Skeletal muscle tissue (tissue), 4 donors: ENCODE measurements around the gene NECTIN4. TPM values are rescaled to one million over a fixed set of nuclear protein-coding genes. Genes with fewer than 3 reads are reported as not detected.
"Not testable (repeated sequence)": the region's sequence is repeated elsewhere in the genome, so short reads cannot be mapped to it uniquely, and the experiment has no call there.

Experiments used
- H3K27ac ChIP-seq: one replicate; pipeline ENCODE4 v1.7.0; 2013; ENCODE audit warnings: mild to moderate bottlenecking, low read depth, low read length, inconsistent platforms
- H3K27me3 ChIP-seq, 3 donors: one replicate each; pipeline ENCODE4 v1.7.0; 2013; ENCODE audit warnings: low read length in 3 of 3; ENCODE audit not compliant: control insufficient read depth in 3 of 3, insufficient read depth in 3 of 3
- H3K36me3 ChIP-seq, 3 donors: one replicate each; pipeline ENCODE4 v1.7.0; 2013; ENCODE audit warnings: low read length in 3 of 3; ENCODE audit not compliant: control insufficient read depth in 3 of 3, insufficient read depth in 3 of 3
- H3K4me1 ChIP-seq, 3 donors: one replicate each; pipeline ENCODE4 v1.7.0; 2013; ENCODE audit warnings: low read length in 3 of 3, mild to moderate bottlenecking in 3 of 3; ENCODE audit not compliant: control insufficient read depth in 3 of 3, insufficient read depth in 3 of 3
- H3K4me3 ChIP-seq, 3 donors: one replicate each; pipeline ENCODE4 v1.7.0; 2013; ENCODE audit warnings: low read length in 3 of 3
- H3K9ac ChIP-seq, 3 donors: one replicate each; pipeline ENCODE4 v1.7.0; 2013; ENCODE audit warnings: low read length in 3 of 3, mild to moderate bottlenecking in 3 of 3, moderate library complexity in 2 of 3, low read depth in 1 of 3
- H3K9me3 ChIP-seq, 3 donors: one replicate each; pipeline ENCODE4 v1.7.0; 2013; ENCODE audit warnings: low read length in 3 of 3; ENCODE audit not compliant: control insufficient read depth in 3 of 3
- total RNA-seq: library from RNA; depleted of rRNA; stranded (reverse); fragments of >200 nt; gene quantifications from one replicate; pipeline ENCODE4 v1.2.3, GENCODE V29; 2014
- donor health status: Osteomylitis.

Gene NECTIN4
- total RNA-seq, 1 donor from 2014 or later: not detected

DNA sequence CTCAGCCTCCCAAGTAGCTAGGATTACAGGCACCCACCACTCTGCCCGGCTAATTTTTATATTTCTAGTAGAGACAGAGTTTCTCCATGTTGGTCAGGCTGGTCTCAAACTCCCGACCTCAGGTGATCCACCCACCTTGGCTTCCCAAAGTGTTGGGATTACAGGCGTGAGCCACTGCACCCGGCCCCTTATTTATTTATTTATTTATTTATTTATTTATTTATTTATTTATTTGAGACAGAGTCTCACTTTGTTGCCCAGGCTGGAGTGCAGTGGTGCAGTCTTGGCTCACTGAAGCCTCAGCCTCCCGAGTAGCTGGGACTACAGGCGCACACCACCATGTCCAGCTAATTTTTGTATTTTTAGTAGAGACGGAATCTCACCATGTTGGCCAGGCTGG, 23.7 kb downstream of the NECTIN4 start:
- H3K36me3 ChIP-seq, H3K27ac ChIP-seq, H3K4me3 ChIP-seq, H3K9me3 ChIP-seq, H3K4me1 ChIP-seq, H3K9ac ChIP-seq: not testable (repeated sequence)
- H3K27me3 ChIP-seq: peaks cover 2 to 15% (median 3%) of the 10 kb centered on the region in 3 donors

DNA sequence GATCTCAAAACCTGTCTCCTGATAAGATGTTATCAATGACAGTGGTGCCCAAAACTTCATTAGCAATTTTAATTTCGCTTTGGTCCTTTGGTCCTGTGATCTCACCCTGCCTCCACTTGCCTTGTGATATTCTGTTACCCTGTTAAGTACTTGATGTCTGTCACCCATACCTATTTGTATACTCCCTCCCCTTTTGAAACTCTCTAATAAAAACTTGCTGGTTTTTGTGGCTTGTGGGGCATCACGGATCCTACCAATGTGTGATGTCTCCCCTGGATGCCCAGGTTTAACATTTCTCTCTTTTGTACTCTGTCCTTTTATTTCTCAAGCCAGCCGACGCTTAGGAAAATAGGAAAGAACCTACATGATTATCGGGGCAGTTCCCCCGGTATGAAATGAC, 25.4 kb downstream of the NECTIN4 start:
- not testable (repeated sequence) for H3K4me3 ChIP-seq, H3K27ac ChIP-seq, H3K9ac ChIP-seq, H3K36me3 ChIP-seq, H3K4me1 ChIP-seq, H3K9me3 ChIP-seq
- H3K27me3 ChIP-seq: peaks cover 0 to 15% (median 3%) of the 10 kb centered on the region in 3 donors

GRCh38 chr1:161061419-161061818, 27.9 kb downstream of the NECTIN4 start:
- Histone ChIP-seq H3K27ac (no peak overlapping the region), H3K27me3 (peaks cover 4 to 10% (median 4%) of the 10 kb centered on the region in 3 donors), H3K4me1 (no peaks in the 10 kb centered on the region), H3K9me3 (no peaks in the 10 kb centered on the region), H3K36me3 (no peaks in the 10 kb centered on the region), H3K9ac (no peak overlapping the region), H3K4me3 (no peak overlapping the region)

DNA sequence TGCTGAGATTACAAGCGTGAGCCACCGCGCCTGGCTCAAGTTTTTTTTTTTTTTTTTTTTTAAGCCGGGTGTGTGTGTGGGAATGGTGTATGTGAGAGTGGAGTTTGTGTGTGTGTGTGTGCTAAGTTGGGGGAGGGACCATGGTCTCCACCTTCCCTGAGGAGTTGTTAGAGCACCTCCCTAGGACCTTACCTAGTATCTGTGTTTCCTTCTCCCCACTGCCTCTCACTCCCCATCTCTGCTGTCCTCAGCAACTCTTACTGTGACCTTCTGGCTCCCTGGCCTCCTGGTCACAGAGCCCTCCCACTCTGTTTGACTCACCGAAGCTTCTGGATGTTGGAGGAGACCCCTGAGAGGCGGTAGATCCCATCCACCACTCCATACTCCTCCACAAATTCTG, 30.1 kb downstream of the NECTIN4 start:
- Histone ChIP-seq H3K4me1 (no peaks in the 10 kb centered on the region), H3K27ac (no peak overlapping the region), H3K9ac (no peak overlapping the region), H3K27me3 (peaks cover 5 to 20% (median 18%) of the 10 kb centered on the region in 3 donors), H3K36me3 (no peaks in the 10 kb centered on the region), H3K4me3 (no peak overlapping the region), H3K9me3 (peaks cover 0 to 2% (median 0%) of the 10 kb centered on the region in 3 donors)

DNA sequence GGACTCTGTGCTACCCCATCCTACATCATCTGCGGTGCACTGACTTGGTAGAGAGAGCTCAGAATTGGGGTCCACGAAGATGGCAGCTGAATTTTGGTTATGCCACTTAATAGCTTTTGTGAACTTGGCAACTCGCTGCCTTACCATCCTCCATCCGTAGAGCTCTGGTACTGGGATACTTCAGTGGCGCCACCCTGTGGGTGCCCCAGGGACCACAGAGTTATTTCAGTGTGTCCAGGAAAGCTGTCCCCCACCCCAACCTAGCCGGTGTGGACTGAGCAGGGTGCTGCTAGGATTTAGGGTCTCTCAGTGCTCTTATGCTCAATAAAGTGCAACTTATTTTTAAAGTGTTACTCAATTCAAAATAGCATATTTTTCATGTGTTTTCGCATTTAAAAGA, 34.6 kb downstream of the NECTIN4 start:
- no peak overlapping the region for H3K9ac ChIP-seq
- H3K36me3 ChIP-seq: no peaks in the 10 kb centered on the region
- H3K4me3 ChIP-seq: no peak overlapping the region
- H3K4me1 ChIP-seq: no peaks in the 10 kb centered on the region
- H3K9me3 ChIP-seq: peaks cover 0 to 2% (median 0%) of the 10 kb centered on the region in 3 donors
- peaks cover 5 to 31% (median 17%) of the 10 kb centered on the region in 3 donors for H3K27me3 ChIP-seq
- H3K27ac ChIP-seq: no peak overlapping the region

DNA sequence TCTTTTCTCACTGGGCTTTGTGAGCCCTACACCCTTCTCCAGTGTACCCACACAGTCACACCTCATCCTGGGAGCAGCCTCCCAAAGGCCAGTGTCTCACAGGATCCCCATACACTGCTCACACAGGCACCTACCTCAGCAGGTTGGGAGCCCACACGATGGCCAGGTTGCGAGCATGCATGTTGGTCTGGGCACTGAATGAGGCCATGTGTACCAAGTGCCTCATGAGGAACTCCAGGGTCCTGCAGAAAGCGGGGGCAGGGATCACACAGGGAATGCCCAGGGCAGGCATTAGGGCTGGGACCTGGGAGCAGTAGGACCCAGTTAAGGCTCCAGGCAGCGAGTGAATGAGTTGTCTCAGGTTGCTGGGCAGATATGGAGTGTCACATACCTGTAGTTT, 35.1 kb downstream of the NECTIN4 start:
- H3K36me3 ChIP-seq: no peaks in the 10 kb centered on the region
- no peaks in the 10 kb centered on the region for H3K4me1 ChIP-seq
- H3K4me3 ChIP-seq: no peak overlapping the region
- H3K27ac ChIP-seq: no peak overlapping the region
- no peak overlapping the region for H3K9ac ChIP-seq
- H3K27me3 ChIP-seq: peaks cover 5 to 31% (median 17%) of the 10 kb centered on the region in 3 donors
- peaks cover 0 to 2% (median 0%) of the 10 kb centered on the region in 3 donors for H3K9me3 ChIP-seq

DNA sequence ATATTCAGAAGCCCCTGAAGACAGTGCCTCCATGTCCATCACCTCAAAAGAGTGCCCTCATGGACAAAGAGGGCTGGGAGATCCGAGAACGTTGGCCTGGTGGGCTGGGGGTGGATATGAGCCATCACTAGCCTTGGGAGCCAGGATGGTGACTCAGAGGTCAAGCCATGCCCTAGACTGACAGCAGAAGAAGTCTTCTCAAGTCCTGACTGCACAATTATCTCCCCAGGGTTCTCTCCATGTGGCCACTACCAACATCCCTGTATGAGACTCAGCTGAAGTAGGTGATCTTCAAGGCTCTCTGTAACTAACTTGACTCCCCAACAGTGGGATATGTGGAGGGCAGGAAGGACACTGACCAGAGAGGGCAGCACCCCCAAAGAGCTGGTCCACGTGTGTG, 36.5 kb downstream of the NECTIN4 start:
- Histone ChIP-seq H3K36me3 (peaks cover 0 to 2% (median 0%) of the 10 kb centered on the region in 3 donors), H3K27me3 (peaks cover 5 to 31% (median 17%) of the 10 kb centered on the region in 3 donors), H3K4me1 (no peaks in the 10 kb centered on the region), H3K9ac (no peak overlapping the region), H3K9me3 (peaks cover 0 to 2% (median 0%) of the 10 kb centered on the region in 3 donors), H3K4me3 (no peak overlapping the region), H3K27ac (no peak overlapping the region)

DNA sequence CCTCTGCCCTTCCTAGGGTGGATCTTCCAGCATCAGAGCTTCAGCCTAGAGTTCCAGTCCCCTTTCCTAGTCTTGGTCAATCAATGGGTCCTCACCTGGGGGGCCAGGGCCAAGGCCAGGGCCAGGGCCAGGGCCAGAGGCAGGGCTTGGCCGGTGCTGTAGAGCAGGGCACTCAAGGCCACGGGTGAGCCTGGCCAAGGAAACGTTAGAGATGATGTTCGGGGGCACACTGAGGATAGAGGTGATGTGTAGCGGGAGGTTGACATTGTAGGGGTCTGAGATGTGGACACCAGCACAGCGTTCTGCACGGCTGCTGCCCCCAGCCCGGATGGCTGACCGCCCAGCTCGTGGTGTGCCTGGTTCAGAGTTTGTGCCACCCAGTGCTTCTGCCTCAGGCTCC, 38.1 kb downstream of the NECTIN4 start:
- no peak overlapping the region for H3K27ac ChIP-seq
- peaks cover 0 to 2% (median 0%) of the 10 kb centered on the region in 3 donors for H3K9me3 ChIP-seq
- H3K4me1 ChIP-seq: peaks cover 0 to 4% (median 3%) of the 10 kb centered on the region in 3 donors
- H3K27me3 ChIP-seq: peaks cover 0 to 25% (median 15%) of the 10 kb centered on the region in 3 donors
- no peak overlapping the region for H3K4me3 ChIP-seq
- no peak overlapping the region for H3K9ac ChIP-seq
- H3K36me3 ChIP-seq: peaks cover 0 to 2% (median 0%) of the 10 kb centered on the region in 3 donors

DNA sequence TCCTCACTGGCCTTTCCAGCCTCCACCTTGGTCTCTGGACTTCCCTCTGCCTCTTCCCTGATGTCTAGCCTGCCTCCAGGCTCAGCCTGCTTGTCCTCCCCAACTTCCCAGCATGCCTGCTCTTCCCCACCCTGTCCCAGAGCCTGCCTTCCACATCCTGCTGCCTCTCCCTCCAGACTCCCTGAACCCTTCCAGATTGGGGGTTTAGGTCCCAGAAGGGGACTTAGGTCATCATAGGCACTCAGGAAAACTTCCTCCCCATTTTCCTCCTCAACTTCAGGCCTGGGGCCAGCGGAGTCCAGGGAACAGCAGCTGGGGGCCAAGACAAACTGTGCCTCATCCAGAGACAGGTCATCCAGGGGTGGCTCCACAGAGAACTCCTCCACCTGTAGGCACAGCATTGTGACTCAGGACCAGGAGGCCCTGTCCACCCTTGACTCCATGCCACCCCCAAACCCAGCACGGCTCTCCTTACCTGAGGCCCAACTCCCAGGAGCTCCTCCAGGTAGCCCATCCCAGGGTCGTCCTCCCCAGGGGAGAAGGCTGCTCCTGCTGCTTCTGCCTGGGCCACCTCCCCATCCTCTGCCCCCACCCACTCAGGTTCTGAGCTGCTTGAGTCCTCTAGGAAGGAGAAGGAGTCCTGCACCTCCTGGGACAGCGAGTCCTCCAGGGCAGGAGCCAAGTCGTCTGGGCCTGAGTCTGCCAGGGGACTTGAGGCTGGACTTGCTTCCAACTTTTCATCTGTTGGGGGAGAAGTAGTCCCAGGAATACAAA, 40.2 kb downstream of the NECTIN4 start:
- peaks cover 0 to 2% (median 0%) of the 10 kb centered on the region in 3 donors for H3K36me3 ChIP-seq
- H3K9ac ChIP-seq: no peak overlapping the region
- no peaks in the 10 kb centered on the region for H3K9me3 ChIP-seq
- peaks cover 5 to 19% (median 12%) of the 10 kb centered on the region in 3 donors for H3K4me1 ChIP-seq
- H3K27ac ChIP-seq: no peak overlapping the region
- no peak overlapping the region for H3K4me3 ChIP-seq
- H3K27me3 ChIP-seq: peaks cover 0 to 11% (median 3%) of the 10 kb centered on the region in 3 donors
